Natural killer cell (primary cell): ENCODE measurements around the gene NFIC. TPM values are rescaled to one million over a fixed set of nuclear protein-coding genes. Genes with fewer than 3 reads are reported as not detected.
"Not testable (repeated sequence)": the region's sequence is repeated elsewhere in the genome, so short reads cannot be mapped to it uniquely, and the experiment has no call there.

Source experiments
- ATAC-seq, 3 donors: fragments of 150-1000 bp in 2 of 3; fragments of 200-7000 bp in 1 of 3; cut with Tn5 transposase; 1 replicate in 1 of 3; 2 replicates in 2 of 3; pipeline ENCODE4 v1.10.0; 2021; ENCODE audit warnings: mild to moderate bottlenecking in 2 of 3, moderate library complexity in 2 of 3
- DNase-seq, 2 donors: peaks; one replicate each; pipeline versions ENCODE4 v3.0.0 to v3.0.0-alpha.2; 2013 to 2021; ENCODE audit warnings: mixed read lengths in 1 of 2
- H3K27ac ChIP-seq: one replicate; pipeline ENCODE4 v1.5.1; 2013; ENCODE audit warnings: mild to moderate bottlenecking, low read length
- H3K27me3 ChIP-seq: one replicate; pipeline ENCODE4 v1.6.1; 2013; ENCODE audit warnings: low read length; ENCODE audit not compliant: control insufficient read depth, insufficient read depth
- H3K36me3 ChIP-seq: one replicate; pipeline ENCODE4 v1.6.1; 2013; ENCODE audit warnings: low read length; ENCODE audit not compliant: control insufficient read depth, insufficient read depth
- H3K4me1 ChIP-seq: one replicate; pipeline ENCODE4 v1.6.1; 2013; ENCODE audit warnings: low read length; ENCODE audit not compliant: control insufficient read depth, insufficient read depth
- H3K4me3 ChIP-seq: one replicate; pipeline ENCODE4 v1.5.1; 2013; ENCODE audit warnings: low read length
- H3K9me3 ChIP-seq: one replicate; pipeline ENCODE4 v1.6.1; 2013; ENCODE audit warnings: low read length; ENCODE audit not compliant: control insufficient read depth, insufficient read depth
- H3K27ac Mint-ChIP-seq, 2 donors: one replicate each; pipeline ENCODE4 v1.8.0; 2022; ENCODE audit warnings: mild to moderate bottlenecking in 2 of 2, mixed read lengths in 2 of 2, moderate library complexity in 1 of 2
- H3K27me3 Mint-ChIP-seq, 2 donors: one replicate each; pipeline ENCODE4 v1.8.0; 2022; ENCODE audit warnings: low read depth in 2 of 2, mixed read lengths in 2 of 2
- H3K36me3 Mint-ChIP-seq: one replicate; pipeline ENCODE4 v1.8.0; 2022; ENCODE audit warnings: mixed read lengths
- H3K4me1 Mint-ChIP-seq, 2 donors: one replicate each; pipeline ENCODE4 v1.8.0; 2022; ENCODE audit warnings: mixed read lengths in 2 of 2
- H3K4me3 Mint-ChIP-seq: one replicate; pipeline ENCODE4 v1.8.0; 2022; ENCODE audit warnings: mild to moderate bottlenecking, moderate library complexity, mixed read lengths
- H3K9me3 Mint-ChIP-seq, 2 donors: one replicate each; pipeline ENCODE4 v1.8.0; 2022; ENCODE audit warnings: mixed read lengths in 2 of 2
- WGBS: methylation state at CpG from one replicate; pipeline ENCODE4 v1.1.7; 2013; ENCODE audit warnings: missing lambda C conversion rate; ENCODE audit not compliant: insufficient coverage; 5-methylcytosine and 5-hydroxymethylcytosine counted together
- intact Hi-C: fragments of 100-400 bp; cut with micrococcal nuclease; formaldehyde crosslinking; loops from one replicate; pipeline ENCODE4 v1.14.2; 2022
- total RNA-seq, 4 donors: library from RNA; stranded (reverse); fragments of 120-200 nt in 1 of 4; gene quantifications; one replicate each; pipeline versions ENCODE4 v1.2.3 to v1.2.4, GENCODE V29; 2013 to 2022
- TF ChIP-seq, protein P1 (sequence below): fragments of 200-600 bp; IDR thresholded peaks from one replicate; pipeline ENCODE4 v1.8.0; 2022; ENCODE audit warnings: antibody characterized with exemption

The NFIC gene
- total RNA-seq, 3 donors from 2014 or later (not counting 1 experiment from before 2014, with no cell fraction given) = 18.5 to 22.2 (median 20.6) TPM

- H3K27ac ChIP-seq = no peak overlapping the region
- H3K4me1 Mint-ChIP-seq = peaks cover 11 to 12% of the 10 kb centered on the region in 2 donors
- DNase-seq = no peak
- H3K27me3 Mint-ChIP-seq = no peaks in the 10 kb centered on the region
- TF ChIP-seq, protein P1, sequence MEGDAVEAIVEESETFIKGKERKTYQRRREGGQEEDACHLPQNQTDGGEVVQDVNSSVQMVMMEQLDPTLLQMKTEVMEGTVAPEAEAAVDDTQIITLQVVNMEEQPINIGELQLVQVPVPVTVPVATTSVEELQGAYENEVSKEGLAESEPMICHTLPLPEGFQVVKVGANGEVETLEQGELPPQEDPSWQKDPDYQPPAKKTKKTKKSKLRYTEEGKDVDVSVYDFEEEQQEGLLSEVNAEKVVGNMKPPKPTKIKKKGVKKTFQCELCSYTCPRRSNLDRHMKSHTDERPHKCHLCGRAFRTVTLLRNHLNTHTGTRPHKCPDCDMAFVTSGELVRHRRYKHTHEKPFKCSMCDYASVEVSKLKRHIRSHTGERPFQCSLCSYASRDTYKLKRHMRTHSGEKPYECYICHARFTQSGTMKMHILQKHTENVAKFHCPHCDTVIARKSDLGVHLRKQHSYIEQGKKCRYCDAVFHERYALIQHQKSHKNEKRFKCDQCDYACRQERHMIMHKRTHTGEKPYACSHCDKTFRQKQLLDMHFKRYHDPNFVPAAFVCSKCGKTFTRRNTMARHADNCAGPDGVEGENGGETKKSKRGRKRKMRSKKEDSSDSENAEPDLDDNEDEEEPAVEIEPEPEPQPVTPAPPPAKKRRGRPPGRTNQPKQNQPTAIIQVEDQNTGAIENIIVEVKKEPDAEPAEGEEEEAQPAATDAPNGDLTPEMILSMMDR = no peak
- no peaks in the 10 kb centered on the region for H3K9me3 ChIP-seq
- H3K4me1 ChIP-seq = no peaks in the 10 kb centered on the region
- H3K36me3 Mint-ChIP-seq = no peaks in the 10 kb centered on the region
- no peak overlapping the region for H3K4me3 ChIP-seq
- ATAC-seq = no peak
- H3K9me3 Mint-ChIP-seq = no peaks in the 10 kb centered on the region
- WGBS = 83% methylated on average over 24 of the region's 24 CpGs
- no peak overlapping the region for H3K27ac Mint-ChIP-seq
- peak overlapping the region; percentile 77 for H3K4me3 Mint-ChIP-seq
- intact Hi-C loops = no loop called here
- H3K36me3 ChIP-seq = peaks cover 5% of the 10 kb centered on the region
- H3K27me3 ChIP-seq = no peaks in the 10 kb centered on the region
Observed at GRCh38 chr19:3444695-3445234, 78.4 kb downstream of the NFIC start.

DNA sequence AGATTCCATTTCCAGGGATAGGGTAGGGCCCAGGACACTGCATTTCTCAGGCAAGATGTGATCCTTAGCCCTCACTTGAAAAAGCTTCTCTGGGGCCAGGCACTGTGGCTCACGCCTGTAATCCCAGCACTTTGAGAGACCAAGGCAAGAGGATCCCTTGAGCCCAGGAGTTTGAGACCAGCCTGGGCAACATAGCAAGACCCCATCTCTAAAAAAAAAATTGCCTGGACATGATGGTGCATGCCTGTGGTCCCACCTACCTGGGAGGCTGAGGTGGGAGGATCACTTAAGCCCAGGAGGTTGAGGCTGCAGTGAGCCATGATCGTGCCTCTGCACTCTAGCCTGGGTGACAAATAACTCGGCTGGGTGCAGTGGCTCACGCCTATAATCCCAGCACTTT is 80.3 kb downstream of the NFIC start:
- intact Hi-C loops, H3K27me3 ChIP-seq, H3K36me3 Mint-ChIP-seq, H3K4me3 ChIP-seq, H3K27ac ChIP-seq, H3K27ac Mint-ChIP-seq, H3K27me3 Mint-ChIP-seq, DNase-seq, H3K9me3 ChIP-seq, H3K9me3 Mint-ChIP-seq, H3K4me1 ChIP-seq, H3K4me3 Mint-ChIP-seq, H3K36me3 ChIP-seq, ATAC-seq: not testable (repeated sequence)
- WGBS = 97% methylated on average over 4 of the region's 4 CpGs
- peaks cover 11 to 12% of the 10 kb centered on the region in 2 donors for H3K4me1 Mint-ChIP-seq

- Mint-ChIP-seq H3K27me3 (no peaks in the 10 kb centered on the region), H3K4me1 (peaks cover 9% of the 10 kb centered on the region in 2 donors), H3K36me3 (no peaks in the 10 kb centered on the region), H3K9me3 (no peaks in the 10 kb centered on the region), H3K27ac (no peak overlapping the region), H3K4me3 (no peak overlapping the region)
- DNase-seq = no peak
- Histone ChIP-seq H3K27ac (no peak overlapping the region), H3K4me3 (no peak overlapping the region), H3K36me3 (peaks cover 17% of the 10 kb centered on the region), H3K9me3 (no peaks in the 10 kb centered on the region), H3K4me1 (no peaks in the 10 kb centered on the region), H3K27me3 (no peaks in the 10 kb centered on the region)
- intact Hi-C loops = no loop called here
- TF ChIP-seq, protein P1 = no peak
- no peak for ATAC-seq
- 96% methylated on average over 27 of the region's 28 CpGs for WGBS
Observed at GRCh38 chr19:3448616-3449334, 82.4 kb downstream of the NFIC start.

DNA sequence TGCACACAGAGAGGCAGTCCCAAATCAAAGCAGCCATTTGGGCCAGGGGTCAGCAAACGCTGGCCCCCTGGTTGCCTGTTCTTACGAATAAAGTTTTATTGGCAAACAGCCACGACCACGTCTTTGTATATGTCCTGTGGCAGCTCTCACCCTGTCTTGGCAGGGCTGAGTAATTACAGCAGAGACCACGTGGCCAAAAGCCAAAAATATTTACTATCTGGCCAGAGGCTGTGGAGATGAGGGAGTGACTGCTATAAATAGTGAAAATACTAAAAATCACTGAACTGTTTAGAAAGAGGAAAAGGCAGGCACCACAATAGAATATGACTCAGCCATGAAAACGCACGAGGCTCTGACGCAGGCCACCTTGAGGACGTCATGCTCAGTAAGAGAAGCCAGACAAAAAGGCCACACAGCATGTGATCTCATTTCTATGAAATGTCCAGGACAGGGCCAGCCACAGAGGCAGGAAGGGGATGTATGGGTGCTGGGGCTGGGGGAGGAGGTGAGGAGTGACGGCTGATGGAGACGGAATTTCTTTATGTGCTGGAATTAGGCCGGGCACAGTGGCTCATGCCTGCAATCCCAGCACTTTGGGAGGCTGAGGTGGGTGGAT is 84.5 kb downstream of the NFIC start:
- Mint-ChIP-seq H3K36me3 (no peaks in the 10 kb centered on the region), H3K9me3 (no peaks in the 10 kb centered on the region), H3K4me1 (no peaks in the 10 kb centered on the region), H3K27me3 (no peaks in the 10 kb centered on the region), H3K4me3 (no peak overlapping the region), H3K27ac (no peak overlapping the region)
- DNase-seq (no peak), ATAC-seq (no peak)
- Histone ChIP-seq H3K27ac (no peak overlapping the region), H3K9me3 (no peaks in the 10 kb centered on the region), H3K4me3 (no peak overlapping the region), H3K36me3 (peaks cover 21% of the 10 kb centered on the region), H3K27me3 (no peaks in the 10 kb centered on the region), H3K4me1 (no peaks in the 10 kb centered on the region)
- TF ChIP-seq, protein P1 = no peak
- WGBS = 81% methylated on average over 12 of the region's 12 CpGs
- intact Hi-C loops = no loop called here
